Skeletal muscle cell (primary cell): ENCODE data around the gene DLL4.

Experiments
- DNase-seq: peaks from one replicate; pipeline ENCODE4 v3.0.0-alpha.2; 2010; ENCODE audit warnings: low read depth
- H3K4me3 ChIP-seq: 2 replicates; pipeline ENCODE4 v1.5.1; 2011; ENCODE audit warnings: low read depth, mild to moderate bottlenecking, control low read depth, low read length, moderate library complexity

The DLL4 gene

GRCh38 chr15:40906091-40906990, 22.8 kb upstream of the DLL4 start:
- peak; percentile 53 for DNase-seq
- H3K4me3 ChIP-seq: peak overlapping the region; percentile 42

DNA sequence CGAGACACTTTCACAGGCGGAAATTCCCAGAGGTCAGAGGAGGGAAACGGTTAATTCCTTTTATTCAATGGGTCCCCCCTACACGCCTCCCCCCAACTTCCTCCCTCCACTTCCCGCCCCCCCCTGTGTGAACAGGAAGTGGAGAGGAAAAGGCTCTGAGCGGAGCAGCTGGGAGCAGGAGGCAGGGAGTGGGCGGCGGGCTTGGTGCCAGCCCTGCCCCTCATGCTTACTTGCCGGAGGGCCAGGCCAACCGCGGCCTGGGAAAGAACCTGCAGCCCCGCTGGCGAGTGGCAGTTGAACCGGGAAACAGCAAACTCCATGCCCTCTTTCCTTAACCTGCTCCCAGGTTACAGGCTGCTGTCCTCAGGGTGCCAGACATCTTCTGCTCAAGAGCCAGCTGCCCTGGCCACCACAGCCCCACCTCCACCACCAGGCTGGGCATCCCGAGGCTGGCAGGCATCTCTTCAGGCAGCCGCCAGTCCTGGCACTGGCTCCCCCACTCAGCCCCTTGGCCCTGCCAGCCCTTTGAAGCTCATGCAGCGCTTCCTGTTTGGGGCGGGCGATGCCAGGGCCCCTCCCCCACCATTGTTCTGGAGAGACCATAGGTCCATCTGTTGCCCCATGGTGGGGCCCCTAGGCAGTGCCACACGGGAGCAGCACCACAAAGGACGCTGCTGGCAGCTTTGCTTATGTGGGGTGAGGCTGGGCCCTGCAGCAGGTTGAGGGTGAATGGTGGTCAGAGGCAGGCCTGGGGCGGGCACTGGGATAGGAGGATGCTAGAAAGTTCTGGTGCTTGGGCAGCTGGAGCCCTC, 21.9 kb upstream of the DLL4 start:
- DNase-seq: no peak
- H3K4me3 ChIP-seq: peak overlapping the region; percentile 42

DNA sequence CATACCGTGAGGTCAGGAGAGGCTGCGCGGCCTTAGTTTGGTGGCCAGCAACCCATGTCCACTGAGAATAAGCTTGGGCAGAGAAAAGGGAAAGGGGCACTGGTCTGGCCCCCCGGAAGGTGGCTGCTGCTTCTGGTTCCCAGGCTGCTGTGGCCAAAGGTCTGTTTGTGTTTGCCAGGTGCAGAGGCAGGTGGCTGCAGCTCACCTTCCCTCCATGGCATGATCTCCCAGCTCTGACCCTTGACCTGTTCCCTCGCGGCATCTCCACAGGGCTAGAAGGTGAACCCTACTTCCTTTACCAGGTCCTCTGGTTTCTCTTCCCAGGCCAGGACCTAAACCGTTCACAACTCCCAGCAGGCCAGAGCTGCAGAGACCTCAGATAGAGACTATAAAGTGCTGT, 21.0 kb upstream of the DLL4 start:
- DNase-seq: no peak

GRCh38 chr15:40909662-40910630, 19.2 kb upstream of the DLL4 start:
- no peak overlapping the region for H3K4me3 ChIP-seq
- DNase-seq: no peak

More for the DNA sequence above, 21.0 kb upstream of the DLL4 start:
- H3K4me3 ChIP-seq: no peak overlapping the region

- H3K4me3 ChIP-seq: no peak overlapping the region
- DNase-seq: no peak
These were observed 18.0 kb upstream of the DLL4 start for GRCh38 chr15:40911141-40911540.

GRCh38 chr15:40911693-40912092, 17.4 kb upstream of the DLL4 start:
- DNase-seq: no peak
- no peak overlapping the region for H3K4me3 ChIP-seq

- DNase-seq: no peak
- H3K4me3 ChIP-seq: no peak overlapping the region
These were observed 16.7 kb upstream of the DLL4 start for GRCh38 chr15:40912478-40912877.

DNA sequence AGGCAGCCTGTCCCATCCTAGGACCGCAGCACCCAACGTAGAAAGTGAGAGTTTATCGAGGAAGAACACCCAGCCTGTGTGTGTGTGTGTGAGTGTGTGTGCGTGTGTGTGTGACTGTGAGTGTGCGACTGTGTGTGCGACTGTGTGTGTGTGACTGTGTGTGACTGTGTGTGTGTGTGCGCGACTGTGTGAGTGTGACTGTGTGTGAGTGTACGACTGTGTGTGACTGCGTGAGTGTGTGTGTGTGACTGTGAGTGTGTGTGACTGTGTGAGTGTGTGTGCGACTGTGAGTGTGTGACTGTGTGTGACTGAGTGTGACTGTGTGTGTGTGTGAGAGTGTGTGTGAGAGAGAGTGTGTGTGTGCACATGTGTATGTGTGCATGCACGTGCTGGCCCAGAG, 15.1 kb upstream of the DLL4 start:
- no peak overlapping the region for H3K4me3 ChIP-seq
- no peak for DNase-seq

DNA sequence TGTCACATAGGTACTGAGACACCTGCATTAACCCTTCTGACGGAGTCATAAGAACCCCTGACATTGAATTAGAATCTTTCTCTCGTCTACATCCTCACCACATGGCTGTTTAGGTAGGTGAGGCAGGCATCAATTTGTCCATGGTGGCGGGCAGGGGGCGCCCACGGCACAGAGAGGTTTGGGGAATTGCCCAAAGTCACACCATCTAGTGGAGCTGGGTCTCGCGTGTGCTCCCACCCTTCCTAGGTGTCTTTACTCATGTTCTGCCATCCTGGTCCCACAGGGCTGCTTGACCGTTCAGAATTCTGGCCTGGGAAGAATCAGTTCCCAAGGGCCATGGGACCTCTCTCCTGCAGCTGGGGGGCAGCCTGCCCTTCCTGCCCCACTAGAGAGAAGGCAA, 14.7 kb upstream of the DLL4 start:
- H3K4me3 ChIP-seq: no peak overlapping the region
- DNase-seq: no peak

DNA sequence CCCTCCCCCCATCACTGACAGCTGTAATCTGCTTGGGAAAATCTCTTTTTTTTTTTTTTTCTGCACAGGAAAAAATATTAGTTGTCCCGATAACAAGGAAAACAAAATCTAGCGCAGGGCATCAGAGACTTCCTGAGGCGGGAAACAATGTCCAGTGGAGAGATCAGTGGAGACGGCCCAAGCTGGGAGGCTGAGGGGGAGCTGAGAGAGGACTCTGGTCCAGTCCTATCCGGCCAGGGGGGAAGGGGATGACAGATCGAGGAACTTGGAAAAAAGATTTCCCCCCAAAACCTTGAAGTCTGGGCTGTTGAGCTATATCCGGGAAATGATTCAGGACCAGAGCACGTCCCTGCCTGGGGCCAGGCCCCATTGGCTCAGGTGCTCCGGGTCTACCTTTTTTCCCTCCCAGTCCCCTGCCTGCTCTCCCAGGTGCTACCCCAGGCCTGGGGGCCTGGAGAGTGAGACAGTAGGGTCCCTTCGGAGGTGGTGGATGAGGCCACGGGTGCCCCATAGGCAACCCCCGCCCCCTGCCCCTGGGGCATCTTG, 14.0 kb upstream of the DLL4 start:
- no peak overlapping the region for H3K4me3 ChIP-seq
- DNase-seq: no peak

DNA sequence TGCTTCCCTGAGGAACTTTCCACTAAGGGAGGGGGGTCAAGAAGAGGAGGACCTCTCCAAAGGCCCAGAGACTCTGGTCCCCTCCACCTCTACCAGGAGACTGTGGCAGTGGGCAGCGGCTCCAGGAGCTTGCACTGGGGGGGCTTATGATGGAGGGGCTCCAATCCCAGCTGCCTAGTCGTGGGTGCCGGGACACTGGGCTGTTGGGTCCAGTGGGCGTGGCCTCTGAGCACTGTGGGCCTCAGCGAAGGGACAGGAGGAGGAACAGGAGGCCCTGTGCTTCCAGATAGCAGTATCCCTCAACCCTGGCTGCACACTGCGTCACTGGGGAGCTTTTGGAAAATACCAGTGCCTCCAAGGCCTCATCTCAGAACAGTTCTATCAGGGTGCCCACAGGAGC, 13.5 kb upstream of the DLL4 start:
- no peak overlapping the region for H3K4me3 ChIP-seq
- no peak for DNase-seq

DNA sequence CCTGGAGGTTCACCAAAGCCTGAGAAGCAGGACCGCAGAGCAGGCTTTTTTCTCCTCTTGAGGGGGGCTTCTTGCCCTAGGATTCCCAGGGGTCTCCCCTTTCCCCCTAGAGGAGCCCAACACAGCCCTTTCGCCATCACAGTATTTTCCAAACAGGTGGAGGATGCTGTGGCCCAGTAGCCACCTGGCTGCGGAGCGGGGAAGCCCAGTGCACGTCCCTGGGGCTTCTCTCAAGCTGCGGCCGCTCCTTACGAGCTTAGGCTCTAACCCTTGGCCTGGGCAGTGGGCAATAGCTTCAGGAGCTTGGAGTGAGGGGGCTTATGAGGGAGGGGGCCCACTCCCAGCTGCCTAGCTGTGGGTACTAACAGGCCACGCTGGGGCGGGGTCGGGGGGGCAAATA, 11.6 kb upstream of the DLL4 start:
- no peak overlapping the region for H3K4me3 ChIP-seq
- DNase-seq: no peak

DNA sequence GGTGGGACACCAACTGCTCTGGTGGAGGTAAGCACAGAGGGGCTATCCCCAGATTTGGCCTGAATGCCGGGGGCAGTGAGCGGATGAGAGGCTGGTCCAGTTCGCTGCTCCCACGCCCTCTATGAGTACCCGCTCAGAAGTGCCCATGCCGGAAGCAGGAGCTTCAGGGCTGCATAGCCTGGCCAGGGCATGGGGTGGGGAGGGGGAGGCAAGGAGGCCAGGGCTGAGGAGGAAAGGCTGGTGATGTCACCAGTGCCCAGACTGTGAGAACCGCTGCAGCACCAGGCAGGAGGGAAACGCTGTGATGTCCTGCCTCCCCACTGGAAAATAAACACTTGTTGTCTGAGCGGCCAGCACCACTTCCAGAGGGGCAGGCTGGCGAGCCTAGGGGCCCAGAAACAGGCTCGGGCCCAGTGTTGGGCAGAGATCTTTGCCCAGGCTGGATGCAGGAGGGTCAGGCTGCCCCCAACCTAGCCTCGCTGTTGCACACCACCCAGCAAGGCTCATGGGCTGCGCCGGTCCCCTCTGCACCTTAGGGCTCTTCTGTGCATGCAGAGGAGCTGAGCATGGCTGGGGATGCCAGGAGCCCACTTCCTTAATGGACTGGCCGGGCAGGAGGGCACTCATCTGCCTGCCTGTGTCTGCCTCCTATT, 10.9 kb upstream of the DLL4 start:
- no peak overlapping the region for H3K4me3 ChIP-seq
- DNase-seq: no peak

DNA sequence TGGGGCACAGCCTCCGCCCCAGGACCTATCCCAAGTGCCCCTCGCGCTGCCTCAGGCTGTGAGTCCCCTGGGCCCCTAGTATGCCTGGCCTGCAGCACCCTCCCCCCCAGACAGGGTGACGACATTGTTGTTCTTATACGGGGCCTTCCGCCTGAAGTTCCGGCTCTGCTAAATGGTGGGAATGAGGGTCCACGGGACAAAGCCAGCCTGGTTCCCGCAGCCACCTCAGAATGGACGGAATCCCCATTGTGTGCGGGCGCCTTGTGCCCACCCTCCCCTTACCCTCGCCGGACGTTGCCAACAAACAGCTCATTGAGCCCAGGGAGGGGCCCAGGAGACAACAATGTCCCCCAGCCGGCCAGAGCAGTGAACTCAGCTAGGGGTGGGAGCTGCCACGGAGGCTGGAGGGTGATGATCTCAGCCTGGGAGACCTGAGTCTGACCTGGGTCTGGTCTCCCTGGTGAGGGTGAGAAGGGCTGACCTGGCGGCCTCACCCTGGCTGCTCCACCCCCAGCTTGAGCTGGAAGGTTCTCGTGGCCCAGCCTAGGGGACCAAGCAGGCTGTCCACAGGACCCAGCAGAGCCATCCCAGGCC, 10.2 kb upstream of the DLL4 start:
- no peak for DNase-seq

GRCh38 chr15:40921949-40922607, 7.1 kb upstream of the DLL4 start:
- H3K4me3 ChIP-seq: no peak overlapping the region
- DNase-seq: no peak

More for the DNA sequence above, 10.2 kb upstream of the DLL4 start:
- H3K4me3 ChIP-seq: no peak overlapping the region

DNA sequence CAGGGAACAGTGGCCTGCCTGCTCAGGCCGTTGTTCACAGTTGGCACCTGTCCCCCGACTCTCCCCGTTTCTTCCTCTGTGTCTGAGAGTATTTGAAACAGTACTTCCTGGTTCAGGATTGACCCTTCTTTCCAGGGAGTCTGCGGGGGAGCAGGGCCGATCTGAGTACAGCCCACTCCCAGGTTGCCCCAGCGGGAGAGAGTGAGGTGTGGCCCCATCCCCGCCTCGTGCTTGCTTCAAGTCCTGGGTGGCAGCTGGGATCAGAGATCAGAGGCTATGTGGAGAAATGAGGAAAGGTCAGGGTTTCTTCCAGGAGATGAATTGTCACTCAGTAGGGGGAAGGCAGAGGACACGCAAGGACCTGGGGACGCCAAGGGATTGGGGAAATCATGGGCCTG, 6.5 kb upstream of the DLL4 start:
- no peak overlapping the region for H3K4me3 ChIP-seq
- DNase-seq: no peak

DNA sequence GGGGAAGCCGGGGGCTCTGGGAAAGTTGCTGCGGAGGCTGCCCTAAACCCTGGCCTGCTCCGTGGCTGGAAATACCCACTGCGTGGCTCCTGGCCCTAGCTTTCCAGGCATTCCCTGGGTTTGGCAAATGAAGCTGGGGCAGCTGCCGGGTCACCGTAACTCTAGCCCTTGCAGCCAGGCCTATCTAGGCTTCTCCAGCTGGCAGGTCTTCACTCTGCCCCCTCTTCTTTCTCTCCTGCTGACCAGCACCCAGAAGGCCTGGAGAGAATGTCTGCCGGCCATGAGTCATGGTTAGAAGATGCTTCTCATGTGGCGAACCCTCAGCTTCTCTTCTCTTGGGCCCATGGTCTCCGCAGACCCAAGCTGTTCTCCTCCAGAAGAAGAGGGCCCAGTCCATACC, 5.6 kb upstream of the DLL4 start:
- no peak overlapping the region for H3K4me3 ChIP-seq

GRCh38 chr15:40925495-40925862, 3.7 kb upstream of the DLL4 start:
- no peak overlapping the region for H3K4me3 ChIP-seq

More for the DNA sequence above, 5.6 kb upstream of the DLL4 start:
- no peak for DNase-seq

More at GRCh38 chr15:40925495-40925862, 3.7 kb upstream of the DLL4 start:
- no peak for DNase-seq
